Stimulated activated CD8-positive, alpha-beta memory T cell treated with anti-CD3 and anti-CD28 coated beads, Interleukin-4, amount 100 ng/mL, for 48 hours (primary cell): ENCODE results near the gene KCNK16.
A peak's percentile ranks its signal among the peaks of the same experiment; 100 is the strongest.

ENCODE experiments used
- DNase-seq: peaks from one replicate; pipeline ENCODE4 v3.0.0-alpha.2; 2020

Gene KCNK16

DNA sequence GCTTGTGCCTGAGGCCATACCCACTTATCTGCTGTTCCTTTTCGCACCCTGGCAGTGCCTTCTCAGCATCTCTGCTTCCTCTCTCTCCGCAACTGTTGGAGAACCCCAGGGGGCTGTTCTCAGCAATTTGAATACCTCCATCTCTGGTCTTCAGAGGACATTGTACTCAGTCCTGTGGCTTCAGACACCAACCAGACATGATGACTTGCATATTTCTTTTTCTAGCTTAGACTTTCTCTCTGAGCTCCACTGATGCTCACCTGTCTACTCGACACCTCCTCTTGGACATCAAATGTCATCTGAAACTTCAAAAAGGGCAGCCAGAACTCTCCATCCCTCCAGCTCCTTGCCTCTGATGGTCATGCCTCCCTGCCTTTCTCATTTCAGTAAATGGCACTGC lies 18.9 kb upstream of the KCNK16 start:
- DNase-seq: no peak

DNA sequence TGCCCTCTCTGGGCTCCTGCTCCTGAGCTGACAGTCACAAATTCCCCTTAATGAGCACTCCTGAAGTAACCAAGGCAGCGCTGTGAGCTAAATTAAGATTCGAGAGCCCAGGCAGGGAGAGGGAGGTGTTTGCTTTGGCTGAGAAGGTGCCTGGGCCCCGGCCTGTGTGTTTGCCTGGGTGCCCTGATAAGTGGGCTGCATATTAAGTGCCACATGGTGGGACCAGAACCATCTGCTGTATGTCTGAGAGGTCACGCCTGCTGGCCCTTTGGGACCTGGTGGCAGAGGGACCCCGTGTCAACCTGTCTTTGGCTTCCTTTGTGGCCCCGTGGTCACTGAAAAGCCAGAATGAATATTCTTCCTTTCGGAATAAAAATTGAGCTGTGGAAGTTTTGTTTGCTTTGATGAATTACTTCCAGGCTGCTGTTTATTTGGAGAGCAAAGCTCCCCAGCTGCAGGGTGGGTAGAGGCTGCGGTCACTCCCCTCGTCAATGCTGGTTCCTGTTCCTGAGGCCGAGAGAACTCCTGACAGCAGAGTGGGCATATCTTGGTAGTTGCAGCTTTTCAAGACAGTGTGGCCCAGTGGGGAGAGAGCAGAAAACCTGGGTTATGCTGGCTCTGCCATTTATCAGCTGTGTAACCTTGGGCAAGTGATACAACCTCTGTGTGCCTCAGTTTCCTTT lies 17.5 kb upstream of the KCNK16 start:
- DNase-seq: no peak

DNA sequence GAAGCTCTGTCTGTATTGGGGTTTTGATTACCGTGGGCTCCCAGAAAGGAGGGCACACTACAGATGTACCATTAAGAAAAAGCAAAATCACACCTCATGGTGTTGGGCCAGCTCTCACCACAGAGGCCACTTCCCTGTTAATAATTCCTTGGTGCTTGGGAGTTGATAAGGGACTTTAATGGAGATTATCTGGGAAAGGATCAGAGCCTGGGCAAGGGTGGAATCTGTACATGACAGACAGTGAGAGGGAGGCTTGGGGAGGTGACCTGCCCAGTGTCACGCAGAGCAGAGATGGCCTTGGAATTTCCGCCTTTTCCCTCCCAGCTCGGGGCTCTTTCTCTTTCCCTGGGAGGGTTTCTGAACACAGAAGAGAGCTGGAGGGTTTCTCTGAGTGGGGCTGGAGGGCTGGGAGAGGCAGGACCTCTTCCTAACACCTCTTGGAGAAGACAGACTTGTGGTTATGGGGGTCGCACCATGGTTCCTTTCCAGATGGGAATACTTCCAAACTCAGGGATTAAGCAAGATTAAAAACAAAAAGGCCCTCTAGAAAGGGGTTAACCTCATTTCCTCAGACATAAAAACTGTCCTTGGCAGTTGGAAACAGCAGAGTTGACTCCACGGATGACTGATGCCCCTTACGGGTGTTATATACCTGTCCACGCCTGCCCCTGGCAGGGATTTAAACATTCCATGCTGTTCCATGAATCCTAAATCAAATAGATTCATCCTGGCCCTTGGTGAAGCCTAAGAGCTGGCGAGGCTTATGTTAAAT lies 16.8 kb upstream of the KCNK16 start:
- no peak for DNase-seq

DNA sequence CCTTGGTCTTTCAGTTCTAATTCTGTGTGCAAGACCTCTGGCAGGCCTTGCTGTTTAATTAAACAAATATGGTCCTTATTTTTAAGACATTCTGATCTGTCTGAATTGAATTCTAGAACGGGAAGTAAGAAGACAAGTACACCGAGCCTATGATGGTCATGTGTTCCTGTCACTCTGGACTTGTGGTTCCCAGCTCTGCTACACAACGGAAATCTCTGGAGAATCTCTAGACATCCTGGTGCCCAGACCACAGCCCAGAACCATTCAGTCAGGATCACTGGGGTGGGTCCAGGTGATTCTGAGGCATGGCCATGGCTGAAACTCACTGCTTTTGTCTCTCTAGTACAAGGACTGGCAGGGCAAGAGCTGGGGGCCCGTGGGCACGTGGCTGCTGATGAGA lies 15.9 kb upstream of the KCNK16 start:
- DNase-seq: no peak

DNA sequence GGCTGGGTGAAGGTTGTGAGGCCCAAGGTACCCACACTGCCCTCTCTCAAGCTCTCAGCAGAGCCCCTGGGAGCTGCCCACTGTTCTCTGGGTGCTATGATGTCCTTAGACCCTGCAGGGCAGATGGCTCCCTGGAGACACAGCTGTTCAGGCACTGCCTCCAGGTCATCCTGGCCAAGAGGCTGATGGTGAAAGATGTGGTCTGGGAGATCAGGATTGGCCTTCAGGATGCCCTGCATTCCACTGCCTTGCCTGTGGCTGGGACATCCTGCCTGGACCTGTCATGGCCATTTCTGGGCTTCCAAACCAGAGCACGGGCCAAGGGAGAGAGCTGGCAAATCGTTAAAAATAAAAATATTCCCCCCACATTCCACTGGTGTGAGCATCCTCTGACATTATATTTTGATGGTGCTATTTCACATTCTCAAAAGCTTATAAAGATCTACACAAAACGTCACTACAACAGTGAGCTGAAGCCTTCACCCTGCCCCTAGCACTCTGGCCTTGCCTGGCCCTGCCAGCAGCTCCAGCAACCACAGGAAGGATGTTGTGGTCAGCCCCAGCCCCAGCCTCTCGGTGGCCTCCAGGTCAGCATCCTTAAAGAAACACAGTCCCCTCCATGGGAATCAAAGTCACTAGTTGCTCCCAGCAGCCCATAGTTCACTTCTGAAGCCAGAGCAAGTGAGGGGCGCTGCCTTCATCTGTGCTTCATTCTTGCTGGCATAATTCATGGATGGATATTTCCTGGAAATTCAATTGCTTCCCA lies 13.5 kb upstream of the KCNK16 start:
- DNase-seq: no peak

DNA sequence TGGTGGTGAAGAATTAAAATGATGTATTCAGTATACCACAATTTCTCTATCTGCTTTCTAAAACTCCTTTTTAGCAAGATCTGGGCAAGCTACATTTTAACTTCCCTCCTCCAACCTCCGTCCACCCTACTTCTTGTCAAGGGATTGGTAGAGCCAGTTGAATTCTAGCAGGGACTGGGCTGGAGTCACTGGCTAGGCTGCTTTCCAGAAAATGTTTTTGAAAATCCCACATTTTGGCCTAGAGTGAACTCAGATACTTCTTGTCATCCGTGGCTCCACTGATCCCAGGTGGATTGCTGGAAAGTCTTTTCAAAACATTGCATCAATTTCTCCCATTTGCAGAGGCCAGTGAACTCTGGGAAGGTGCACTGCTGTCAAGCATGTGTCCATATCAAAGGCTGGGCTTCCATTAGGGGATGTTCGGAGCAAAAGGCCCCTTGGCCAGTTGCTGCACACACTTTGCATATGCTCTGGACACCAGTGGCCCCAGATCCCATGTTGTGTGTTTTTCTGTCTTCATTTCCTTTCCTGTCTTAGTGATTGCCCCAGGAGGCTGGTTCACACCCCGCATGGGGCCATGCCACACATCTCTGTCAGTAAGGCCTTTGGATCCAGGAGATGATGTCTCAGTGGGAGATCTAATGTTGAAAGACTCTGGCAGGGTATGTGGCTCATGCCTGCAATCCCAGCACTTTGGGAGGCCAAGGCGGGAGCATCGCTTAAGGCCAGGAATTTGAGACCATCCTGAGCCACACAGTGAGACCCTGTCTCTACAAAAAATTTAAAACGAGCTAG lies 11.3 kb upstream of the KCNK16 start:
- DNase-seq: no peak

DNA sequence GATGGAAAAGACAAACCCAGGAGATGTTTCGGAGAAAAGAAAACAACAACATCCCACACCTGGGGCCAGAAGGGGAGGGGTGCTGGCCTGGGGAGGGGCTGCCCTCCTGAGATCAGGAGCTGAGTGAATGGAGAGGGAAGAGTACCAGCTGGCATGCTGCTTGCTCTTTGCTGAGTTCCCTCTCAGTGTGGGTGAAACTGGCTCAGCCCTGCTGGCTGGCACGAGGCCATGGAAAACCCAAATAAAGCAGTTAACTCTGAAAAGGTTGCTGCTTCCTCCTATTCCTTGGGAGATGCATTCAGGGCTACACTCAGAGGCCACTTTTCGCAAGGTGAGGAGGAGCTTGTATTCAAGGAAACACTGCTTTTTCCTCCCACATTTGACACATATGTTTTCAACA lies 8.0 kb upstream of the KCNK16 start:
- no peak for DNase-seq

DNA sequence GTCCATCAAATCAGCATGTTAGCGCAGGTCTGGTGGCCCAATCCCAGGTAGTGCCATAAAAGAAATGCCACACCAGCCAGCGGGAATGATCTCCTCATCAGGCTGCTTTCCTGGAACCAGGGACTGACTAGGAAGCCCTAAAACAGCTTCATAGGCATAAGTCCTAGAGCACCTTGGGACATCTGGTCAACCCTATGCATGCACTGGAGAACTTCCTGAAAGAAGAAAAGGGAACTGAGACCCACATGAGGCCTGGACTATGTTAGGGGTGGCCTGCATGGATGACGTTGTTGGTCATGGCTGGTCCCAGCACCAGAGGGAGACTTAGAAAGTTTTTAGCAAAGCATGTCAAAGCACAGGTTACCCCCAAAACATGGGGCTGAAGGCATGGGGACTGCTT lies 7.6 kb upstream of the KCNK16 start:
- DNase-seq: no peak

DNA sequence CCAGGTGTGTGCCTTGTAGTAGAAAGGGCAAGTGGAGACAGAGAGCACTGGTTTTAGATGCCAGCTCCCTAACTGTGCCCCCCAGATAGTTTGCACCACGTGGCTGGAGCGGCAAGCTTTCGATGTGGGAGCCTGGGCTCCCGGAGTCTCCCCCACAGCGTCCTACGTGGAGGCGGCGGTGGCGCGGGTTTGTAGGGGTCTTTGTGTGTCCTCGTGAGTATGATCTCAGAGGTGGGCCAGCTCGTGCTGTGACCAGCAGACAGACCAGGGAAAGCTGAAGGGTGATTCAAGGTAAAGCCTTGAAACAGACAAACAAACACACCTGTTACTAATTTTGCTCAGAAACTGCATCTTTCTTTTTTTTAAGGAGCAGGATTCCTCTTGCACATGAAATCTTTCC lies 5.6 kb upstream of the KCNK16 start:
- DNase-seq: no peak

DNA sequence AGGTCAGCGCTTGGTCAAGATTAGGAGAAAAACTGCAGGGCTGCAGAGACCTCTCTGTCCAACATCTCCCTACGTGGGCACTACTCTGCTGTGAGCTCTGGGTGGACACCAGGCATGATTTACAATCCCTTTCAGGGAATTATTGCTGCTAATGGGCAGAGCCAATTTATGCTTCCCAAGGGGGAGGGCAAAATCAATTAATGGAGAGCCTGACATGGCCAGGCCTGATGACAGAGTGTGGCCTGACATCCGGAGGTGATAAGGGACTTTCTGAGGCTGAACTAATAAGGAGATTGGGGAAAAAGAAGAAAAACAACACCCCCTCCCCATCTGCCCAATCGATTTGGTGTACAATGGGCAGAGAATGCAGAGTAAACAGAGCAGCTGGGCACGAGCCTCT lies 5.0 kb upstream of the KCNK16 start:
- DNase-seq: no peak

DNA sequence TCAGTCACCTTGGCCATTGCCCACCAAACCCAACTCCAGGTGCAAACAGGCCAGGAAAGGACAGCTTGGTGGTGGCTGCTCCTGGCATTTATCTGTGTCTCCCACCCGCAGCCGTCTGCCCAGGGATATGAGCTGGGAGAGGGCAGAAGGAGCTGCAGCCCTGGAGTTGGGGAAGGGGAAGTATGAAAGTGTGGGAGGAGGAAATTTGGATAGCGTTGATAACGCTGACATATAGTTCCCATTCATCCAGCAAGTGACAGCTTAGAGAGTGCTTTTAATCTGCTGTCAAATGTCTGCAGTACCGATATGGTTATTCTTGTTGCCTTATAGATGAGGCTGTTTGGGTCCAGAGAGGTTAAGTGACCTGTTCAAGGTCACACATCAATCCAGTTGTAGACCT lies 741 bp downstream of the KCNK16 start:
- DNase-seq: no peak

DNA sequence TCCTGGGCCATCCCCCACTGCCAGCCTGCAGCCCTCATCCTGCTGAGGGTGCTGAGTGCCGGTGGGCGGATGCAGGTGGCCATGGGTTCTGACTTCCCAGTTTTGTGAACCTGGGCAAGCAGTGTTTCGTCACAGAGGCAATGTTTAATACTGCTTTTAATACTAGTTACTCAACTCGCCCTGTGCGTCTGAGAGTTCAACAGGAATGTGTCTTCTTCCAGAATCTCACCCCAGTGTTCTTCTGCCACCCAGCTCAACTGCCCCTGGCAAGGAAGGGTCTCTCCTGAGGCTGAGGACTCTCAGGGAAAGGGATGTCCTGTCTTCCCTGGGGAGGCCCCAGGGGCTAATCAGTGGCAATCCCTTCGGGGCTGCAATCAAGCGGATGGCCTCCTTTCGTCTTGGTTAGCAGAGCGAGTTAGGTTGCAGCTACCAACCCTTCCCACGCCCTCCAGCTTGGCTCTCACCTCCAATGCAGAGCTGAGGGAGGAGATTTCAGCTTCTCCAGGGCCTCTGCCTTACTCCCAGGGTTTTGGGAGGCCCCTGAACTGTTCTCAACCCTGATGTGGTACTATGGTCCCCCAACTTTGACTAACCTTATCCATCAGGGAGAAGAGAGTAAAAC lies 2.0 kb downstream of the KCNK16 start:
- no peak for DNase-seq

DNA sequence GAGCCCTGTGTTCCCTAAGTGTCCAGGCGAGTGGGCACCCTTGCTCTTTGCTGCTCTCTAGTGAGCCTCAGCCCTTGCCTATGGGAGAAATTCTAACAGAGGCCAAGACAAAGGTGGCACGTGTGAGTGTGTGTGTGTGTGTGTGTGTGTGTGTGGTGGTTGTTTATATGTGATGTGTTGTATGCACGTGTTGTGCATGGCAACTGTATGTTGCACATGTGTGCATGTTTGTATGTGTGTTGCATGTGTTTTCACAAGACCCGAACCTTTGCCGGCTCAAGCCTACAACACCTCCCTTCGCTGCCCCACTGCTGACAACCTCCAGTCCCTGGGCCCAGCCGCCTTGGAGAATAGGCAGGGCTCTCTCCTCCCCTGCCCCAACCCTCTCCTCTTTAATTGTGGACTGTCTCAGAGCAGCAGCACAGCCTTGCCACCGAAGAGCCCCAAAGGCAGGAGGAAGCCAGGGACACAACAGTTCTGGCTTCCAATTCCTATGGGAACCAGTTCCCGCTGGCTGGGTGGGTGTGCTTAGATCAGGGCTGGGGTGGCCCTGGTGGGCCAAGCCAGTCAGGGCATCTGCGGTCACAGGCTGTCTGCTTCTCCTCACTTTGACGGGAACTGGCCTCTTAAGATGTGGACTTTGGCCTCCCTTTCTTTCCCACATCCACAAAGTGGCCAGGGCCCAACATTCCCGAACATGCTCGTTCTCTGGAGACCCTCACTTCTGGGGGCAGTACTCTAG lies 2.7 kb downstream of the KCNK16 start:
- DNase-seq: no peak

DNA sequence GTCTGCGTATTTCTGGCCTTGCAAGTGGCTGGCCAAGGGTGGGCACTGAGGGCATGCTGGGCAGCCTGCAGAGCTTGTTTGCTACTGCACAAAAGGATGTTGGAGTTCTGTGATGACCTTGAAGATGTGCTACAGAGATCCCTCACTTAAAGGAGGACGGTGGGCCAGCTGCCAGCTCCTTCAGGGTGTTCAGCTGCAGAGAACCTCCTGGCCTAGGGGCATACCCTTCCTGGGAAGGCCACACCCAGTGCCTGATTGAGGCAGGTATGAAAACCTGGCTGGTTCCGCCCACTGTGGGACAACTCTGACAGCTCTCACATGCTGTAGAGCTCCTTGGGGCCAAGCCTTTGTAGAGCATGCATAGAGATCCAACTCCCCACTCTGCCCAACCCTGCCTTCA lies 5.2 kb downstream of the KCNK16 start:
- DNase-seq: no peak

DNA sequence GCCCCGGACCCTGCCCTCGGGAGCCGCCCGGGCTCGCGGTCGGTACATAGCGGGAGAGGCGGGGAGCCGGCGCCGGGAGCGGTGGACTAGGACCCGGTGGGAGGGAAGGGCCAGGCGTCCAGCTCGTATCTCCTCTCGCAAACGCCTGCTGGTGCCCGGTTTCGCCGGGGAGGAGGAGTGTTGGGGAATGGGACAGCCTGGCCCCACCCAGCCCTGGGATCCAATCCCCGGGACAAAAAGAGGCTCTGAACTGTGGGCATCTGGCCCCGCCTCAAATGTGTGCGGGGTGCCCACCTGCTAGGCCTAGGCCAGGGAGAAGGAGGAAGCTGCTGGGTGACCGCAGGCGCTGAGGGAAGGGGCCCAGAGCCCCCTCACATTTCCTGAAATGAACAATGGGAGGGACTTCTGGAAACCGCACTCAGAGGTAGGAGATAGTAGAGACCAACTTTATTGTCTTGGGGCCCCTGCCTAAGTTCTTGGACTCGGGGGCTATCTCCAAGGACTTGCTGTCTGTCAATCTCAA lies 8.2 kb downstream of the KCNK16 start, which contains the start of gene KCNK17:
TSS of gene KCNK17 (minus strand) at position 147 of the 523 bp plus-strand sequence. CDS start at position 48, 99 bp downstream.
- DNase-seq: no peak

DNA sequence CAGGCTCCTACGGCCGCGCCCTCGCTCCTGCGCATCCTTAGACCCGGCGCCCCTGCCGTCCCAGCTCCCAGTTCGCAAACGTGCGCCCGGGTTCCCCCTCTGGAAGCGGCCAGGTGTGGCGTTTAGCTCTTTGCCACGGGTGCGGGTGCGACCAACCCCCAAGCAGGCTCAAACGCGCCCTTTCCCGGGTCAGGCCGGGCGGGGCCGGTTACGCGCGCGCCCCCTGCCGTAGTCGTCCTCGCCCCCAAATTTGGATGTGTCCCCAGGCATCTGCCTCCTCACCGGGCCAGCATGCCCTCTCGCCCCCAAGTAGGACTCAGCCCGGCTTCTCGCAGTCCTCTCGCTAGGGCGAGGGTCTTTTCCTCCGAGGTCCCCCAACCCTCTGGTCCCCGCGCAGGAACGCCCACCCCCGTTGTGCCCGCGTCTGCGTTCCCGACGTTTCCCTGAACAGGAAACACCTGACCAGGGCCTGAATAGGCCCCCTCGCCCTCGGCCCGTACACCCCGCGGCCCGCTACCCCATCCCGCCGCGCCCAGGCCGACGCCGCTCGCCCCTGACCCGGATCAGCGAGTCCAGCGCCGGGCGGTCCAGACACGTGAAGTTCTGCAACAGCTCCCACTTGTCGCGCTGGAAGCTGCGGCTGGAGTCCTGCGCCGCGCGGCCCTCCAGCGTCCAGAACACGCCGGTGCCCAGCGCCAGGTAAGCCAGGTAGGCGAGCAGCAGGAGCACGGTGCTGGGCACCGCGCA lies 8.8 kb downstream of the KCNK16 start:
- no peak for DNase-seq

DNA sequence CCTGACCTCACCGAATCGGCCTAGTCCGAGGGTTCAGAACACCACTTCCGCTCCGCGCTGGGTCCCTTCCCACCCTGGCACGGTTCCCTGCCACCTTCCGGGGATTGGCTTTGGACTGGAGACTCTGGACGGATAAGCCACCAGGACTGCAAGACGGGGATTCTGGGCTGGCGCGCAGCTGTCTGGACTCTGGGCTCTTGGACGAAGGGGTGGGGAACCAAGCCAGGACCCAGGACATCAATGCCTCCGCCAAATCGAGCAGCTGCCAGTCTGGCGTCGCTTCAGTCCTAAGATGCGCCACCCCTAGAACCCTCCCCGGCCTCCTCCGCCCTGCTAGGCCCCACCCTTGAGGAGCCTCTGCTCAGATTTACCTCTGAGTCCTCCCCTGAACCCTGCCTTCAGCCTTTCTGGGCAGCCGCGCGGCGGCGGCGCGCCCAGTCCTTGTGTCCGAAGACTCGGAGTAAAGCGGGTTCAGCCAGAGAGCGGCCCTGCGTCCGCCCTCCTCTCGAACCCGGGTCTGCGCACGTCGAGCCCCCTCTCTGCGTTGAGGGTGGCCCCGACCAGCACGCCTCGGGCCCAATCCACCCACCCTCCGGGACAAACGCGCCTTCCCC lies 9.5 kb downstream of the KCNK16 start:
- no peak for DNase-seq

DNA sequence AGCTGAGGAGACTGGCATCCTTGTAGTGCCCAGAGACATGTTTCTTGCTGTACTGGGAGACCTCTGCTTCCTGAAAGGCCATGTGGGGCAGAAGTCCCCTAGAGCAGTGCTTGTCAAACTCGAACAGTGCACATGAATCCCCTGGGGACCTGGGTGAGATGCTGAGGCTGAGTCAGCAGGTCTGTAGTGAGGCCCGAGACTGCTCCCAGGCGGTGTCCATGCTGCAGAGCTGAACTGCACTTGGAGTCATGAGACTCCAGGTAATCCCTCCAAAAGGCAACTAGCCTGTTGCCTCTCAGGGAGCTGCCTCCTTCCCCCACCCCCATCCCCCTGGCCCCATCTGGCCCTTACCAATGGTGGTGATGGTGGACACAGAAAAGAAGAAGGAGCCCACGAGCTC lies 12.0 kb downstream of the KCNK16 start:
- DNase-seq: no peak

DNA sequence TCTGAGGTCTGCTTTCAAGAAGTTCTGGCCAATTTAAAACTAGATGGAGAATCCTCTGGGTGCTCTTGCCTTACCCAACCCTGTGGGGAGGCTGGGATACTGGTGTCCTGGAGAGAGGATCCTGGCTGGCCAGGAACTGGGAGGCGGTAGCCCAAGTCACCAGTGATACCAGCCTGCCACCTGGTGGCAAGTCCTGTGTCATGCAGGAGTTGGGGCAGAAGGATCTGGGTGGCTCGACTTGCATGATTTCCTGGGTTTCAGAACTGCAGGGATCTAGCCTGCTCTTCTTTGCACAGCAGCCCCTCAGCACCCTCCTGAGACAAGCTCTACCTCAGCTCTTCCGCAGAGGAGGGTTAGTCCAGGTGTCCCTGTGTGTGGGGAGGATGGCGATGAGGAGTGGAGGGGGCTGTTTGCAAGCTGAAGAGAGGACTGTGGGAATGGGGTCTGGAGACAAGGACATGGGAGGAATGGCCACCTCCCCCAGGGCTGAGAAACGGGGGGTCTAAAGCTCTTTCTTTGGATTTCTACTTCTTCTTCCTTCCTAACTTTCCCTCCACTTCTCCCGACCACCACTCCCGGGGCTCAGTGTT lies 12.5 kb downstream of the KCNK16 start:
- peak; percentile 78 for DNase-seq

DNA sequence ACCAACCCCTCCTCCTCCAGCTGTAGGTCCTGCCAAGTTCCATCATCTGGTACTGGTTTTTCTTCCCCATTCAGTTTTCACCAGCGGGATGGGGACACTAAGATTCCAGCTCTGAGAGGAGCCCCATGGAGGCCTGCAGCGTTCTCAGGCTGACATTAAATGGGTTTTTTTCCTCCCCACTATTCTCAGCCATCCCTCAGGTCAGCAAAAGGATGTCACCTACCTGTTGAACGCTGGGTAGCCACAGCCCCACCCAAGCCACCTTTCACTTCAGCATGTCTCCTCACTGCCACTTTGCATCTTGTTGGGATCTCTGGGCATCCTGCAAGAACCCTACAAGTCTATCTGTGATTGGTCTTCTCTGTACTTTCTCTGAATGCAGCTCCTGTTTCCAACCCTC lies 15.0 kb downstream of the KCNK16 start:
- no peak for DNase-seq
